GM23248 (cell line): ENCODE measurements around the gene LARP1B.

ENCODE experiments used
- EZH2 ChIP-seq: fragments of 200-600 bp; sonication (generic); IDR thresholded peaks from 2 replicates; pipeline ENCODE4 v1.6.1; 2018; ENCODE audit warnings: antibody characterized with exemption, mild to moderate bottlenecking; ENCODE audit not compliant: insufficient read depth, poor library complexity, severe bottlenecking
- EZH2phosphoT487 ChIP-seq: fragments of 200-600 bp; sonication (generic); IDR thresholded peaks from 2 replicates; pipeline ENCODE4 v1.6.1; 2018; ENCODE audit warnings: antibody characterized with exemption, moderate library complexity, mild to moderate bottlenecking, low read depth; ENCODE audit not compliant: insufficient read depth

DNA sequence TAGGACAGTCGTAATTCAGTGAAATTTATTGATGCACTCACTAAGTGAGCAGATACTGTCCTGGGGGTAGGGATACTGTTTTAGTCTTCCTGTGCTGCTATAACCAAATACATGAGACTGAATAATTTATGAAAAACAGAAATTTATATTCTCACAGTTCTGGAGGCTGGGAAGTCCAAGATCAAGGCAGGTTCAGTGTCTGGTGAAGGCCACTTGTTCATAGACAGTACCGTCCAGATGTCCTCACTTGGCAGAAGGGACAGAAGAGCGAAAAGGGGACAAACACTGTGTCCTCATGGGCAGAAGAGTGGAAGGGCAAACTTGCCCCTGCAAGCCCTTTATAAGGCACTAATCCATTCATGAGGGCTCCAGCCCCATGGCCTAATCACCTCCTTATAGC is 180.9 kb downstream of the LARP1B start:
- TF ChIP-seq EZH2 (no peak), EZH2phosphoT487 (no peak)
